Activated CD8-positive, alpha-beta T cell treated with anti-CD3 and anti-CD28 coated beads for 36 hours (primary cell): ENCODE data around the gene GCHFR. TPM values are rescaled to one million over a fixed set of nuclear protein-coding genes. Genes with fewer than 3 reads are reported as not detected.

Experiments
- ATAC-seq: fragments of 200-7000 bp; cut with Tn5 transposase; one replicate; pipeline ENCODE4 v1.10.0; 2021; ENCODE audit warnings: mild to moderate bottlenecking, moderate library complexity
- CTCF ChIA-PET: fragments of 350-600 bp; sonication (Branson Sonifier 250); formaldehyde crosslinking; loops from one replicate; lab custom pipeline; 2021; ENCODE audit warnings: antibody characterized with exemption; lab: Charles Lee
- POLR2A ChIA-PET: fragments of 350-600 bp; sonication (Branson Sonifier 250); formaldehyde crosslinking; loops from one replicate; lab custom pipeline; 2021; ENCODE audit warnings: antibody characterized with exemption; lab: Charles Lee
- DNase-seq: peaks from one replicate; pipeline ENCODE4 v3.0.0-alpha.2; 2020
- H3K27ac Mint-ChIP-seq: one replicate; pipeline ENCODE4 v1.8.0; 2021; ENCODE audit warnings: mild to moderate bottlenecking, mixed read lengths
- H3K27me3 Mint-ChIP-seq: one replicate; pipeline ENCODE4 v1.8.0; 2021; ENCODE audit warnings: mixed read lengths
- H3K36me3 Mint-ChIP-seq: one replicate; pipeline ENCODE4 v1.8.0; 2021; ENCODE audit warnings: low read depth, mixed read lengths
- H3K4me1 Mint-ChIP-seq: one replicate; pipeline ENCODE4 v1.8.0; 2021; ENCODE audit warnings: low read depth, mixed read lengths
- H3K4me3 Mint-ChIP-seq: one replicate; pipeline ENCODE4 v1.8.0; 2021; ENCODE audit warnings: mild to moderate bottlenecking, moderate library complexity, mixed read lengths
- H3K9me3 Mint-ChIP-seq: one replicate; pipeline ENCODE4 v1.8.0; 2021; ENCODE audit warnings: mixed read lengths
- intact Hi-C: fragments of 100-400 bp; cut with micrococcal nuclease; formaldehyde crosslinking; loops from one replicate; pipeline ENCODE4 v1.10.0; 2022
- total RNA-seq, 2 experiments: library from RNA; stranded (reverse); gene quantifications; one replicate each; pipeline ENCODE4 v1.2.3, GENCODE V29; 2021
- TF ChIP-seq, protein P1 (sequence below): fragments of 200-600 bp; IDR thresholded peaks from one replicate; pipeline ENCODE4 v1.8.0; 2022; ENCODE audit warnings: antibody characterized with exemption, mild to moderate bottlenecking

GCHFR gene
- total RNA-seq, result 10 to 100 TPM; 44.8 to 46.6 TPM

DNA sequence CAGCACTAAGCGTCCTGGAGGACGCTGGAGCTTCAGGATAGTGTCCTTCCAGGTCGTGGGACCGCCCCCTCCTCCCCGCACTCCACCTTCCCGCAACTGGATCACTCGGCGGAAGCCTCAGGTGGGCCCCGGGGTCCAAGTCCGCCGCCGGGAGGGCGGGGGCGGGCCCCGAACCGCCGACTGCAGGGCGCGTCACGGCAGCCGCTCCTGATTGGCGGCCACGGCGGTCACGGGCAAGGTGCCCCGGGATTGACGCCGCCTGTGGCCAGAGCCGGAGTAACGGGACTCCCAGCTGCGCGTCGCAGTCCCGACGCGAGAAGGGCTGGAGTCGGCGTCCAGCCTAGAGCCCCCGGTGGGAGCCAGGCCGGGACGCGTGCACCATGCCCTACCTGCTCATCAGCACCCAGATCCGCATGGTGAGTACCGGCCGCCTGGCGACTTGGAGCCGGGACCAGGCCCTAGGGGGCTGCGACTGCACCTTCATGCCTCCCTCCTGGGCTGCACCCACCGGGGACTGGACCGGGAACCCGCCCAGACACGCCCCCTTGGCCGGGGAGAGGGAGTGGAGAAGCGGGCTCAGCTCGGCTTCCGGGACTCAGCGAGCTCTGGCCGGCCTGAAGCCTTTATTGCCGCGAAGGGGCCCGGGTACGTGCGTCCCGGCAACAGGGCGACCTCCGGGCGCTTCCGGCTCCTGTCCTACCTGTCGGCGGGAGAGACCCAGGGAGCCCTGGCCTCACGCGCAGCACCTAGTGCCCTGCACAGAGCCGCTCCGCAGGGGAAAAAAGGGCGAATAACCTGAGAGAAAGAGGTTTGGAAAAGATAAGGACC, at the start of gene GCHFR:
Gene GCHFR, plus strand, starts transcription at position 268 of the 828 bp plus-strand sequence. Its CDS starts 113 bp downstream, at position 381.
- Mint-ChIP-seq H3K4me3 (peak within 1 kb of the TSS; percentile 86), H3K4me1 (peaks cover 42% of the 10 kb centered on the region), H3K27ac (peak within 1 kb of the TSS; percentile 92), H3K36me3 (peaks cover 2% of the 10 kb centered on the region), H3K9me3 (no peaks in the 10 kb centered on the region), H3K27me3 (no peaks in the 10 kb centered on the region)
- ATAC-seq (peak; percentile 54), DNase-seq (peak; percentile 78)
- ChIA-PET POLR2A (interaction anchor here (0.5 to 6.8 kb wide), 13 partner anchors 7 to 130 kb away, joined by 3 to 37 read pairs (median 5); partner anchors contain the start of genes RAD51, RMDN3 and VPS18), CTCF (interaction anchor here (0.8 to 3.7 kb wide), 10 partner anchors 16 to 130 kb away, joined by 3 to 27 read pairs (median 4); partner anchors contain the start of gene VPS18)
- TF ChIP-seq, protein P1, sequence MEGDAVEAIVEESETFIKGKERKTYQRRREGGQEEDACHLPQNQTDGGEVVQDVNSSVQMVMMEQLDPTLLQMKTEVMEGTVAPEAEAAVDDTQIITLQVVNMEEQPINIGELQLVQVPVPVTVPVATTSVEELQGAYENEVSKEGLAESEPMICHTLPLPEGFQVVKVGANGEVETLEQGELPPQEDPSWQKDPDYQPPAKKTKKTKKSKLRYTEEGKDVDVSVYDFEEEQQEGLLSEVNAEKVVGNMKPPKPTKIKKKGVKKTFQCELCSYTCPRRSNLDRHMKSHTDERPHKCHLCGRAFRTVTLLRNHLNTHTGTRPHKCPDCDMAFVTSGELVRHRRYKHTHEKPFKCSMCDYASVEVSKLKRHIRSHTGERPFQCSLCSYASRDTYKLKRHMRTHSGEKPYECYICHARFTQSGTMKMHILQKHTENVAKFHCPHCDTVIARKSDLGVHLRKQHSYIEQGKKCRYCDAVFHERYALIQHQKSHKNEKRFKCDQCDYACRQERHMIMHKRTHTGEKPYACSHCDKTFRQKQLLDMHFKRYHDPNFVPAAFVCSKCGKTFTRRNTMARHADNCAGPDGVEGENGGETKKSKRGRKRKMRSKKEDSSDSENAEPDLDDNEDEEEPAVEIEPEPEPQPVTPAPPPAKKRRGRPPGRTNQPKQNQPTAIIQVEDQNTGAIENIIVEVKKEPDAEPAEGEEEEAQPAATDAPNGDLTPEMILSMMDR, result peak; percentile 43
- intact Hi-C loops, result no loop called here

DNA sequence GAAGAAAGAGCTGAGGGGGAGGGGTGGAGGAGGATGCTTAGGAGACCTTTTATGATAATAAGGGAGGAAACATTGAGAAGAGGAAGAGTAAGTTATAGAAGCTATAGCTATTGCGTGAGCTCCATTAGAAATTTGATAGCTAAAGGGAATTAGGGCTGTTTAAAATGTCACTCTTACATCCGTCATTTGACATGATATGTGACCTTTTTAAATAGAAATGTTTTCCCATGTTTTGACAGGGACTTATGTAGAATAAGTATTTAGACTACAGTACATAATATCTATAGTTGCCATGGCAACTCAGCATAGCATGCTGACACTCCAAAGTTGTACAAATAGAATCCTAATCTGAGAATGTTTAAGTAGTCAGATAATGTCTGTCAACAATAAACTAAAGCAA, 49.7 kb upstream of the GCHFR start:
- no peaks in the 10 kb centered on the region for H3K9me3 Mint-ChIP-seq
- POLR2A ChIA-PET, result interaction anchor here (1.4 kb wide), 1 partner anchor 25 kb away, joined by 3 read pairs; no protein-coding TSS in a partner anchor
- no peak for ATAC-seq

DNA sequence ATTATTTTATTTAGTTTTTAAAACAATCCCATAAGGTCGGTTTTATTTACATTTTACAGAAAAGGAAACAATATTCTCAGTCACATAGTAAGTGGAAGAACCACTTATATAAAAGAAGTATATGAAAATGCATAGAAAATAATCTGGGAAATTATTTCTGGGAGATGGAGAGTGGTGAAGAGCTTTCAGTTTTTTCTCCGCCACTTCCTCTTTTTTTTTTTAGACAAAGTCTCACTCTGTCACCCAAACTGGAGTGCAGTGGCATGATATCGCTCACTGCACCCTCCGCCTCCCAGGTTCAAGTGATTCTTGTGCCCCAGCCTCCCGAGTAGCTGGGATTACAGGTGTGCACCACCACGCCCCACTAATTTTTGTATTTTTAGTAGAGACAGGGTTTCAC, 47.7 kb upstream of the GCHFR start:
- POLR2A ChIA-PET, result interaction anchor here (1.1 kb wide), 1 partner anchor 15 kb away, joined by 3 read pairs; no protein-coding TSS in a partner anchor
- CTCF ChIA-PET, result interaction anchor here (2.3 kb wide), 1 partner anchor 22 kb away, joined by 5 read pairs; no protein-coding TSS in a partner anchor
- no peaks in the 10 kb centered on the region for H3K27me3 Mint-ChIP-seq
- H3K36me3 Mint-ChIP-seq, result peaks cover 42% of the 10 kb centered on the region
- DNase-seq (no peak), ATAC-seq (no peak)
- no peaks in the 10 kb centered on the region for H3K9me3 Mint-ChIP-seq
- intact Hi-C loops, result no loop called here
- TF ChIP-seq, protein P1, result no peak
- no peaks in the 10 kb centered on the region for H3K4me1 Mint-ChIP-seq
- H3K4me3 Mint-ChIP-seq, result no peak overlapping the region
- H3K27ac Mint-ChIP-seq, result no peak overlapping the region

More for the DNA sequence above, 49.7 kb upstream of the GCHFR start:
- H3K36me3 Mint-ChIP-seq, result peaks cover 46% of the 10 kb centered on the region
- no peaks in the 10 kb centered on the region for H3K27me3 Mint-ChIP-seq
- TF ChIP-seq, protein P1, result no peak
- no peak for DNase-seq
- intact Hi-C loops, result no loop called here
- CTCF ChIA-PET, result interaction anchor here (1.6 to 2.3 kb wide), 3 partner anchors 15 to 68 kb away, joined by 3 to 5 read pairs (median 5); no protein-coding TSS in a partner anchor
- no peak overlapping the region for H3K4me3 Mint-ChIP-seq
- H3K27ac Mint-ChIP-seq, result no peak overlapping the region
- H3K4me1 Mint-ChIP-seq, result no peaks in the 10 kb centered on the region

DNA sequence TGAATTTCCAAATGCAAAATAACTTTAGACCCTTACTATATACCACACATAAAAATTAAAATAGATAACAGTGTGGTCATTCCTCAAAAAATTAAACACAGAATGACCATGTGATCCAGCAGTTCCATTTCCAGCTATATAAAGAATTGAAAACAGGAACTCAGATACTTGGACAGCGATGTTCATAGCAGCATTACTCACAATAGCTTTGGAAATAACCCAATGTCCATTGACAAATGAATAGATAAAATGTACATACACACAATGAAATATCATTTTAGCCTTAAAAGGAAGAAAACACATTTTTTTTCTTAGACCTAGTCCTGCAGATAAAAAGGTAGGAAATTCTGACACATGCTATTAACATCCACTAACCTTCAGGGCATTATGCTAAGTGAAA, 42.2 kb upstream of the GCHFR start:
- intact Hi-C loops, result no loop called here
- Mint-ChIP-seq H3K36me3 (peaks cover 35% of the 10 kb centered on the region), H3K4me1 (peaks cover 17% of the 10 kb centered on the region), H3K4me3 (no peak overlapping the region), H3K27me3 (no peaks in the 10 kb centered on the region), H3K9me3 (no peaks in the 10 kb centered on the region), H3K27ac (no peak overlapping the region)
- POLR2A ChIA-PET, result interaction anchor here (0.5 to 1.4 kb wide), 4 partner anchors 14 to 57 kb away, joined by 3 to 4 read pairs (median 4); partner anchors contain the start of gene RMDN3
- no peak for DNase-seq
- TF ChIP-seq, protein P1, result no peak
- CTCF ChIA-PET, result interaction anchor here (0.8 kb wide), 1 partner anchor 62 kb away, joined by 4 read pairs; no protein-coding TSS in a partner anchor
- no peak for ATAC-seq
